ENCODE results near the gene PCDHGA12.
"Not testable (repeated sequence)": the region's sequence is repeated elsewhere in the genome, so short reads cannot be mapped to it uniquely, and the experiment has no call there.

Gene PCDHGA12

DNA sequence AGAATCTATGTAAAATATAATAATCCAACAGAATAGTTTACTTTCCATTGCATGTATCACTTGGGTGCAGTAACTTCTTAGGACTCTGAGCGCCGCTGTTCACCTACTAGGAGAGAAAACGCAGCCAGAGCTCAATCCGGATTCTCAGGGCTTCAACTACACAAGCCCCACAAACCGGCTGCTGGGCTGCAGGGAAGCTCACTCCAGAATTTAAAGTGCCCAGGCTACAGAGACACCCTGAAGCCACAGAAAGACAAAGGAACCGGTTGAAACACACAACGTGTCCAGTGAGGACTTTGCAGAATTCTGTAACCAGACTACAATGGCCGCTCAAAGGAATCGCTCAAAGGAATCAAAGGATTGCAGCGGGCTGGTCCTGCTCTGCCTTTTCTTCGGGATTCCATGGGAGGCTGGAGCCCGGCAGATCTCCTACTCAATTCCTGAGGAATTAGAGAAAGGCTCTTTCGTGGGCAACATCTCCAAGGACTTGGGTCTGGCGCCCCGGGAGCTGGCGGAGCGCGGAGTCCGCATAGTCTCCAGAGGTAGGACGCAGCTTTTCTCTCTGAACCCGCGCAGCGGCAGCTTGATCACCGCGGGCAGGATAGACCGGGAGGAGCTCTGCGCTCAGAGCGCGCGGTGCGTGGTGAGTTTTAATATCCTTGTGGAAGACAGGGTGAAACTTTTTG is 17.3 kb upstream of the PCDHGA12 start, which contains the start of gene PCDHGA10:
Gene PCDHGA10 (plus strand): TSS at position 134 of the 686 bp plus-strand sequence. CDS start 189 bp downstream, at position 323.
- H3K4me3 ChIP-seq (ENCODE audit: low read depth, low read length): peak within 1 kb of the TSS; percentile 64
- TF ChIP-seq, protein P1, sequence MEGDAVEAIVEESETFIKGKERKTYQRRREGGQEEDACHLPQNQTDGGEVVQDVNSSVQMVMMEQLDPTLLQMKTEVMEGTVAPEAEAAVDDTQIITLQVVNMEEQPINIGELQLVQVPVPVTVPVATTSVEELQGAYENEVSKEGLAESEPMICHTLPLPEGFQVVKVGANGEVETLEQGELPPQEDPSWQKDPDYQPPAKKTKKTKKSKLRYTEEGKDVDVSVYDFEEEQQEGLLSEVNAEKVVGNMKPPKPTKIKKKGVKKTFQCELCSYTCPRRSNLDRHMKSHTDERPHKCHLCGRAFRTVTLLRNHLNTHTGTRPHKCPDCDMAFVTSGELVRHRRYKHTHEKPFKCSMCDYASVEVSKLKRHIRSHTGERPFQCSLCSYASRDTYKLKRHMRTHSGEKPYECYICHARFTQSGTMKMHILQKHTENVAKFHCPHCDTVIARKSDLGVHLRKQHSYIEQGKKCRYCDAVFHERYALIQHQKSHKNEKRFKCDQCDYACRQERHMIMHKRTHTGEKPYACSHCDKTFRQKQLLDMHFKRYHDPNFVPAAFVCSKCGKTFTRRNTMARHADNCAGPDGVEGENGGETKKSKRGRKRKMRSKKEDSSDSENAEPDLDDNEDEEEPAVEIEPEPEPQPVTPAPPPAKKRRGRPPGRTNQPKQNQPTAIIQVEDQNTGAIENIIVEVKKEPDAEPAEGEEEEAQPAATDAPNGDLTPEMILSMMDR (IDR thresholded peaks at IDR 0.05; ENCODE audit: insufficient read depth, low read depth, low read length, missing control alignments): peak; percentile 77
- peak; percentile 86 for DNase-seq (ENCODE audit: low read depth)

DNA sequence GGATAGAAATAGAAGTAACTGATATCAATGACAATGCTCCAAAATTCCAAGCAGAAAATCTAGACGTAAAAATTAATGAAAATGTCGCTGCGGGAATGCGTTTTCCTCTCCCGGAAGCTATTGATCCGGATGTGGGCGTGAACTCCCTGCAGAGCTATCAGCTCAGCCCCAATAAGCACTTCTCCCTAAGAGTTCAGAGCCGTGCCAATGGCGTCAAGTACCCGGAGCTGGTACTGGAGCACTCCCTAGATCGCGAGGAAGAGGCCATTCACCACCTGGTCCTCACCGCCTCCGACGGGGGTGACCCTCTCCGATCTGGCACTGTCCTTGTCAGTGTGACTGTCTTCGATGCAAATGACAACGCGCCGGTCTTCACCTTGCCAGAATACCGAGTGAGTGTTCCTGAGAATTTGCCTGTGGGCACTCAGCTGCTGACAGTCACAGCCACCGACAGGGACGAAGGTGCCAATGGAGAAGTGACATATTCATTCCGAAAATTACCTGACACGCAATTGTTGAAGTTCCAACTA is 16.7 kb upstream of the PCDHGA12 start:
- no peak for DNase-seq (ENCODE audit: low read depth)
- H3K4me3 ChIP-seq (ENCODE audit: low read depth, low read length): peak overlapping the region; percentile 64
- TF ChIP-seq, protein P1 (IDR thresholded peaks at IDR 0.05; ENCODE audit: insufficient read depth, low read depth, low read length, missing control alignments): no peak

DNA sequence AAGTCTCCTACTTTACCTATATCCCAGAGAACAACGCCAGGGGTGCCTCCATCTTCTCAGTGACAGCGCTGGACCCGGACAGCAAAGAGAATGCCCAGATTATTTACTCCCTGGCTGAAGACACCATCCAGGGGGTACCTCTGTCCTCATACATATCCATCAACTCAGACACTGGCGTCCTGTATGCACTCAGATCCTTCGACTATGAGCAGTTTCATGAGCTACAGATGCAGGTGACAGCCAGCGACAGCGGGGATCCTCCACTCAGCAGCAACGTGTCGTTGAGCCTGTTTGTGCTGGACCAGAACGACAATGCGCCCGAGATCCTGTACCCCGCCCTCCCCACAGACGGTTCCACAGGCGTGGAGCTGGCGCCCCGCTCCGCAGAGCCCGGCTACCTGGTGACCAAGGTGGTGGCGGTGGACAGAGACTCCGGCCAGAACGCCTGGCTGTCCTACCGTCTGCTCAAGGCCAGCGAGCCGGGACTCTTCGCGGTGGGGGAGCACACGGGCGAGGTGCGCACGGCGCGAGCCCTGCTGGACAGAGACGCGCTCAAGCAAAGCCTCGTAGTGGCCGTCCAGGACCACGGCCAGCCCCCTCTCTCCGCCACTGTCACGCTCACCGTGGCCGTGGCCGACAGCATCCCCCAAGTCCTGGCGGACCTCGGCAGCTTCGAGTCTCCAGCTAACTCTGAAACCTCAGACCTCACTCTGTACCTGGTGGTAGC is 15.6 kb upstream of the PCDHGA12 start:
- DNase-seq (ENCODE audit: low read depth); H3K4me3 ChIP-seq (ENCODE audit: low read depth, low read length): not testable (repeated sequence)

DNA sequence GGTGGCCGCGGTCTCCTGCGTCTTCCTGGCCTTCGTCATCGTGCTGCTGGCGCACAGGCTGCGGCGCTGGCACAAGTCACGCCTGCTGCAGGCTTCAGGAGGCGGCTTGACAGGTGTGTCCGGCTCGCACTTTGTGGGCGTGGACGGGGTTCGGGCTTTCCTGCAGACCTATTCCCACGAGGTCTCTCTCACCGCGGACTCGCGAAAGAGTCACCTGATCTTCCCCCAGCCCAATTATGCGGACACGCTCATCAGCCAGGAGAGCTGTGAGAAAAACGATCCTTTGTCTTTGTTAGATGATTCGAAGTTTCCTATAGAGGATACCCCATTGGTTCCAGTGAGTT is 15.1 kb upstream of the PCDHGA12 start:
- peak; percentile 45 for DNase-seq (ENCODE audit: low read depth)
- peak overlapping the region; percentile 30 for H3K4me3 ChIP-seq (ENCODE audit: low read depth, low read length)

DNA sequence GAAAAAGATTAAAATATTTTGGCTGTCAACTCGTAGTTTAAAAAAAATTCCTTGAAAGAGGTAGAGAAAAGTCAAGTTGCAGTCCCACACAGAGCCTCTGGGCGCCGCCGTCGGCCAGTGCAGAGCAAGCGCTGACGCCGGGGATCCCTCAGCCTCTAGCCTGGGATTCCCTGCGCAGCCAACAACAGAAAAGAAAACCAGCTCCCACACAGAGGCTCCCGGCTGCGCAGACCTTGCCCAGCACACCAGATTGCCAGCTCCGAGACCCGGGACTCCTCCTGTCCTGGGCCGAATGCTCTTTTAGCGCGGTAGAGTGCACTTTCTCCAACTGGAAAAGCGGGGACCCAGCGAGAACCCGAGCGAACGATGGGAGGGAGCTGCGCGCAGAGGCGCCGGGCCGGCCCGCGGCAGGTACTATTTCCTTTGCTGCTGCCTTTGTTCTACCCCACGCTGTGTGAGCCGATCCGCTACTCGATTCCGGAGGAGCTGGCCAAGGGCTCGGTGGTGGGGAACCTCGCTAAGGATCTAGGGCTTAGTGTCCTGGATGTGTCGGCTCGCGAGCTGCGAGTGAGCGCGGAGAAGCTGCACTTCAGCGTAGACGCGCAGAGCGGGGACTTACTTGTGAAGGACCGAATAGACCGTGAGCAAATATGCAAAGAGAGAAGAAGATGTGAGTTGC is 12.7 kb upstream of the PCDHGA12 start, which contains the start of gene PCDHGB7:
Gene PCDHGB7 (plus strand): TSS at position 184 of the 679 bp plus-strand sequence. CDS start 183 bp downstream, at position 367.
- TF ChIP-seq, protein P1 (IDR thresholded peaks at IDR 0.05; ENCODE audit: insufficient read depth, low read depth, low read length, missing control alignments): peak; percentile 72
- peak within 1 kb of the TSS; percentile 54 for H3K4me3 ChIP-seq (ENCODE audit: low read depth, low read length)
- peak; percentile 82 for DNase-seq (ENCODE audit: low read depth)

DNA sequence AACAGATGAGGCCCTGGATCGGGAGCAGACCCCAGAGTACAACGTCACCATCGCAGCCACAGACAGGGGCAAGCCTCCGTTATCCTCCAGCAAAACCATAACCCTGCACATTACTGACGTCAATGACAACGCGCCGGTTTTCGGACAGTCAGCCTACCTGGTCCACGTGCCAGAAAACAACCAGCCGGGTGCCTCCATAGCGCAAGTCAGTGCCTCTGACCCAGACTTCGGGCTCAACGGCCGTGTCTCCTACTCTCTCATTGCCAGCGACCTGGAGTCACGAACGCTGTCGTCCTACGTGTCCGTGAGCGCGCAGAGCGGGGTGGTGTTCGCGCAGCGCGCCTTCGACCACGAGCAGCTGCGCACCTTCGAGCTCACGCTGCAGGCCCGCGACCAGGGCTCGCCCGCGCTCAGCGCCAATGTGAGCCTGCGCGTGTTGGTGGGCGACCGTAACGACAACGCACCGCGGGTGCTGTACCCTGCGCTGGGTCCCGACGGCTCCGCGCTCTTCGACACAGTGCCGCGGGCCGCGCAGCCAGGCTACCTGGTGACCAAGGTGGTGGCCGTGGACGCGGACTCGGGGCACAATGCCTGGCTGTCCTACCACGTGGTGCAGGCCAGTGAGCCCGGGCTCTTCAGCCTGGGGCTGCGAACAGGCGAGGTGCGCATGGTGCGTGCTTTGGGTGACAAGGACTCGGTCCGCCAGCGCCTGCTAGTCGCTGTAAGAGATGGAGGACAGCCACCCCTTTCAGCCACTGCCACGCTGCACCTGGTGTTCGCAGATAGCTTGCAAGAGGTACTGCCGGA is 11.0 kb upstream of the PCDHGA12 start:
- TF ChIP-seq, protein P1 (IDR thresholded peaks at IDR 0.05; ENCODE audit: insufficient read depth, low read depth, low read length, missing control alignments): no peak
- H3K4me3 ChIP-seq (ENCODE audit: low read depth, low read length): no peak overlapping the region
- no peak for DNase-seq (ENCODE audit: low read depth)

DNA sequence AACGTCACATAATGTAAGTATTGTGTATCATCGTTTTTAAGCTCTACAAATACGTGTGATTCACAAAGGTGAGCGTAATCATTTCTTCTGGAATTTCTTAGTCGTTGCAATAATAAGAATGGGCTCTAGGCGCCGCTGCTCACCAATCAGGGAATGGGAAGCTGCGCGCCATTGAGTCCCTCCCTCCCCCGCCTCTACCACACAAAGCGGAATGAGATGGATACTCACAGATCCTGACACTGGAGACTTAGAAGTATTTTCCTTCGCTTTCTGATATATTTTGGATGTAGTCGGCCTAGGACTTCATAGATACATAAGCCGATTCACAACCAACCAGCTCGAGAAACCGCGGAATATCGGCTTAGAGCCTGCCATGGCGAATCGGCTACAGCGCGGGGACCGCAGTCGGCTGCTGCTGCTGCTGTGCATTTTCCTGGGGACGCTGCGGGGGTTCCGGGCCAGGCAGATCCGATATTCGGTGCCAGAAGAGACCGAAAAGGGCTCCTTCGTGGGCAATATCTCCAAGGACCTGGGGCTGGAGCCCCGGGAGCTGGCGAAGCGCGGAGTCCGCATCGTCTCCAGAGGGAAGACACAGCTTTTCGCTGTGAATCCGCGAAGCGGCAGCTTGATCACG is 9.3 kb upstream of the PCDHGA12 start, which contains the start of gene PCDHGA11:
Gene PCDHGA11 (plus strand): TSS at position 197 of the 634 bp plus-strand sequence. CDS start 177 bp downstream, at position 374.
- H3K4me3 ChIP-seq (ENCODE audit: low read depth, low read length): peak within 1 kb of the TSS; percentile 65
- DNase-seq (ENCODE audit: low read depth): peak; percentile 77

More for the DNA sequence above, 9.3 kb upstream of the PCDHGA12 start, which contains the start of gene PCDHGA11:
- TF ChIP-seq, protein P1 (IDR thresholded peaks at IDR 0.05; ENCODE audit: insufficient read depth, low read depth, low read length, missing control alignments): peak; percentile 51
